PFSK-1 (cell line): ENCODE measurements around the gene C9orf153.

Source experiments
- POLR2AphosphoS5 ChIP-seq: IDR thresholded peaks from 2 replicates; pipeline ENCODE4 v1.6.1; 2012; ENCODE audit warnings: low read depth, mild to moderate bottlenecking, control low read depth, low read length, moderate library complexity
- SIN3A ChIP-seq: IDR thresholded peaks from 2 replicates; pipeline ENCODE4 v1.6.1; 2012; ENCODE audit warnings: mild to moderate bottlenecking, low read length, moderate library complexity, borderline replicate concordance; ENCODE audit not compliant: insufficient read depth
- TAF1 ChIP-seq: IDR thresholded peaks from 2 replicates; pipeline ENCODE4 v1.6.1; 2012; ENCODE audit warnings: low read length, control low read depth, borderline replicate concordance; ENCODE audit not compliant: insufficient read depth

DNA sequence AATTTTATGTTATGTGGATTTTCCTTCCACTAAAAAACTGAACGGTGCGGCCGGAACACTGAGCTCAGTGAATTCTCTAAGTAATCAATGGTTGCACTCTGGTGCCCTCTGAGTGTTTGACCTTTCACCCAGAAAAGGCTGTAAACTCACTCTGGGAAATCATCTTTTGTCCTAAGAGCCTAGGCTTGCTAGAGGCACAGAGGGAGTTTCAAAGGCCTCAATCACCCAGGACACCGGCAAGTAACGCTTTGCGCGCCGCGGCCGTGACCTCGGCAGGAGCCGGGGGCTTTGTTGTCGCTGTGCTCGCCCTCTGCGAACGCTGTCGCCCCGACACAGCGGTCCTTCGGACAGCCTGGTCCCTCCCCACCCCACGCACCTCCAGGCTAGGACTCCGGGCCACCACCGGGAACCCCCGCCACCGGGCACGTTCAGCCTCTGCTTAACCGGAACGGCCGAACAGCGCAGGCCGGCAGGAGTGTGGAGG is 22.2 kb upstream of the C9orf153 start:
- TF ChIP-seq TAF1 (no peak), POLR2AphosphoS5 (no peak), SIN3A (no peak)
